HEK293T (cell line): ENCODE results near the gene TMEM238L.

Source experiments
- CTCF ChIA-PET: fragments of 350-600 bp; formaldehyde crosslinking; extraction: SDS; loops from one replicate; lab custom pipeline; 2021; ENCODE audit warnings: antibody characterized with exemption, inconsistent platforms; lab: Yijun Ruan, JAX
- POLR2A ChIA-PET: fragments of 350-600 bp; formaldehyde crosslinking; extraction: SDS; loops from one replicate; lab custom pipeline; 2020; ENCODE audit warnings: antibody characterized with exemption, inconsistent platforms; lab: Yijun Ruan, JAX
- DNase-seq: peaks from one replicate; pipeline ENCODE4 v3.0.0; 2012; ENCODE audit warnings: mixed read lengths; ENCODE audit errors: extremely low spot score
- ARNT ChIP-seq: fragments of 450-650 bp; IDR thresholded peaks from 2 replicates; pipeline ENCODE4 v1.6.1; 2017; ENCODE audit warnings: mild to moderate bottlenecking
- BHLHE40 ChIP-seq: fragments of 450-650 bp; IDR thresholded peaks from 2 replicates; pipeline ENCODE4 v1.6.1; 2016; ENCODE audit warnings: mild to moderate bottlenecking, moderate library complexity, borderline replicate concordance
- CTBP1 ChIP-seq: fragments of 450-650 bp; IDR thresholded peaks from 2 replicates; pipeline ENCODE4 v1.6.1; 2016; ENCODE audit warnings: borderline replicate concordance
- ELF4 ChIP-seq: fragments of 450-650 bp; IDR thresholded peaks from 2 replicates; pipeline ENCODE4 v1.6.1; 2017; ENCODE audit warnings: antibody characterized with exemption
- FOXA1 ChIP-seq: fragments of 450-650 bp; IDR thresholded peaks from 2 replicates; pipeline ENCODE4 v1.6.1; 2016; ENCODE audit warnings: mild to moderate bottlenecking
- FOXK2 ChIP-seq: fragments of 450-650 bp; IDR thresholded peaks from 2 replicates; pipeline ENCODE4 v1.6.1; 2016; ENCODE audit warnings: mild to moderate bottlenecking
- FOXM1 ChIP-seq: fragments of 450-650 bp; IDR thresholded peaks from 2 replicates; pipeline ENCODE4 v1.6.1; 2017; ENCODE audit warnings: mild to moderate bottlenecking, borderline replicate concordance
- HDGF ChIP-seq: fragments of 450-650 bp; IDR thresholded peaks from 2 replicates; pipeline ENCODE4 v1.6.1; 2017; ENCODE audit warnings: antibody characterized with exemption, borderline replicate concordance
- L3MBTL2 ChIP-seq: fragments of 450-650 bp; conservative IDR thresholded peaks from 2 replicates; pipeline ENCODE4 v1.6.1; 2016; ENCODE audit warnings: mild to moderate bottlenecking
- LEF1 ChIP-seq: fragments of 450-650 bp; IDR thresholded peaks from 2 replicates; pipeline ENCODE4 v1.6.1; 2017; ENCODE audit warnings: mild to moderate bottlenecking, borderline replicate concordance
- NFRKB ChIP-seq: fragments of 450-650 bp; IDR thresholded peaks from 2 replicates; pipeline ENCODE4 v1.6.1; 2016; ENCODE audit warnings: mild to moderate bottlenecking, moderate library complexity
- PKNOX1 ChIP-seq: fragments of 450-650 bp; IDR thresholded peaks from 2 replicates; pipeline ENCODE4 v1.6.1; 2016
- SP1 ChIP-seq: fragments of 450-650 bp; IDR thresholded peaks from 2 replicates; pipeline ENCODE4 v1.6.1; 2017
- SUZ12 ChIP-seq: fragments of 450-650 bp; IDR thresholded peaks from 2 replicates; pipeline ENCODE4 v1.6.1; 2016; ENCODE audit warnings: mild to moderate bottlenecking
- TARDBP ChIP-seq: fragments of 450-650 bp; IDR thresholded peaks from 2 replicates; pipeline ENCODE4 v1.6.1; 2016
- ZNF384 ChIP-seq: fragments of 450-650 bp; IDR thresholded peaks from 2 replicates; pipeline ENCODE4 v1.6.1; 2016

Gene TMEM238L

GRCh38 chr17:10798332-10798749 is 5.6 kb downstream of the TMEM238L start:
- POLR2A ChIA-PET, result no interaction called here

GRCh38 chr17:10797476-10798328 is 6.2 kb downstream of the TMEM238L start:
- CTCF ChIA-PET, result no interaction called here
- POLR2A ChIA-PET, result no interaction called here
- DNase-seq, result no peak
- no peak for TF ChIP-seq ARNT
- TF ChIP-seq LEF1, result no peak
- no peak for TF ChIP-seq NFRKB
- no peak for TF ChIP-seq FOXA1
- no peak for TF ChIP-seq FOXK2
- TF ChIP-seq HDGF, result no peak
- no peak for TF ChIP-seq SP1
- no peak for TF ChIP-seq SUZ12
- no peak for TF ChIP-seq PKNOX1
- no peak for TF ChIP-seq ZNF384
- no peak for TF ChIP-seq ELF4
- no peak for TF ChIP-seq TARDBP

More at GRCh38 chr17:10798332-10798749, 5.6 kb downstream of the TMEM238L start:
- TF ChIP-seq SUZ12 (no peak), PKNOX1 (no peak), ZNF384 (no peak), CTBP1 (no peak), LEF1 (no peak), L3MBTL2 (no peak), SP1 (no peak), ARNT (no peak), FOXK2 (no peak), NFRKB (no peak), ELF4 (no peak)
- CTCF ChIA-PET, result no interaction called here
- no peak for DNase-seq

GRCh38 chr17:10793816-10794215 is 10.1 kb downstream of the TMEM238L start:
- no peak for TF ChIP-seq FOXK2
- TF ChIP-seq TARDBP, result no peak
- TF ChIP-seq NFRKB, result no peak
- no peak for TF ChIP-seq CTBP1
- TF ChIP-seq ARNT, result no peak
- TF ChIP-seq ZNF384, result no peak
- TF ChIP-seq PKNOX1, result no peak
- no peak for TF ChIP-seq BHLHE40
- no peak for TF ChIP-seq L3MBTL2
- TF ChIP-seq FOXM1, result no peak
- TF ChIP-seq SUZ12, result no peak
- no peak for TF ChIP-seq FOXA1
- no peak for TF ChIP-seq SP1
- no peak for TF ChIP-seq ELF4
- TF ChIP-seq LEF1, result no peak
- no peak for TF ChIP-seq HDGF
- ChIA-PET POLR2A (no interaction called here), CTCF (no interaction called here)
- DNase-seq, result no peak

GRCh38 chr17:10793256-10793655 is 10.6 kb downstream of the TMEM238L start:
- POLR2A ChIA-PET, result no interaction called here
- TF ChIP-seq PKNOX1, result no peak
- no peak for TF ChIP-seq ARNT
- no peak for TF ChIP-seq HDGF
- TF ChIP-seq SUZ12, result no peak
- no peak for TF ChIP-seq CTBP1
- TF ChIP-seq LEF1, result no peak
- no peak for TF ChIP-seq NFRKB
- no peak for TF ChIP-seq BHLHE40
- TF ChIP-seq ELF4, result no peak
- TF ChIP-seq SP1, result no peak
- TF ChIP-seq L3MBTL2, result no peak
- no peak for TF ChIP-seq FOXK2
- TF ChIP-seq TARDBP, result no peak
- TF ChIP-seq ZNF384, result no peak
- TF ChIP-seq FOXA1, result no peak
- TF ChIP-seq FOXM1, result no peak
- no peak for DNase-seq
- CTCF ChIA-PET, result no interaction called here

- CTCF ChIA-PET, result no interaction called here
Measured at GRCh38 chr17:10792151-10792550, 11.7 kb downstream of the TMEM238L start.

More at GRCh38 chr17:10792151-10792550, 11.7 kb downstream of the TMEM238L start:
- POLR2A ChIA-PET, result no interaction called here
- TF ChIP-seq BHLHE40 (no peak), ELF4 (no peak), L3MBTL2 (no peak), SUZ12 (no peak), PKNOX1 (no peak), ARNT (no peak), FOXA1 (no peak), CTBP1 (no peak), LEF1 (no peak), FOXK2 (no peak), HDGF (no peak), ZNF384 (no peak), NFRKB (no peak), FOXM1 (no peak), TARDBP (no peak), SP1 (no peak)
- DNase-seq, result no peak
